CD4-positive, alpha-beta memory T cell (primary cell): ENCODE data around the gene MAGEB17. TPM values are rescaled to one million over a fixed set of nuclear protein-coding genes. Genes with fewer than 3 reads are reported as not detected.

Source experiments
- CTCF ChIA-PET: fragments of 350-600 bp; sonication (Branson Sonifier 250); formaldehyde crosslinking; loops from one replicate; lab custom pipeline; 2021; ENCODE audit warnings: inconsistent platforms; ENCODE audit not compliant: partially characterized antibody; lab: Charles Lee
- POLR2A ChIA-PET: fragments of 350-600 bp; sonication (Branson Sonifier 250); formaldehyde crosslinking; loops from one replicate; lab custom pipeline; 2021; ENCODE audit not compliant: partially characterized antibody; lab: Charles Lee
- DNase-seq, 5 donors: peaks; one replicate each; pipeline versions ENCODE4 v3.0.0 to v3.0.0-alpha.2; 2020 to 2022; ENCODE audit warnings: mixed read lengths in 1 of 5
- H3K27ac ChIP-seq: one replicate; pipeline ENCODE4 v1.7.0; 2013; ENCODE audit warnings: low read depth, low read length
- H3K27me3 ChIP-seq: 2 replicates; pipeline ENCODE4 v1.7.0; 2013; ENCODE audit warnings: mild to moderate bottlenecking, low read length, moderate library complexity; ENCODE audit not compliant: insufficient read depth
- H3K36me3 ChIP-seq: 2 replicates; pipeline ENCODE4 v1.7.0; 2013; ENCODE audit warnings: mild to moderate bottlenecking, low read length, moderate library complexity; ENCODE audit not compliant: insufficient read depth
- H3K4me1 ChIP-seq: 2 replicates; pipeline ENCODE4 v1.7.0; 2013; ENCODE audit warnings: mild to moderate bottlenecking, low read length, moderate library complexity; ENCODE audit not compliant: insufficient read depth
- H3K4me3 ChIP-seq, 2 donors: one replicate each; pipeline ENCODE4 v1.7.0; 2013; ENCODE audit warnings: low read length in 2 of 2, mild to moderate bottlenecking in 1 of 2
- H3K9me3 ChIP-seq, 2 donors: one replicate each; pipeline ENCODE4 v1.7.0; 2013; ENCODE audit warnings: low read length in 2 of 2, control low read depth in 1 of 2; ENCODE audit not compliant: control insufficient read depth in 1 of 2
- H3K27ac Mint-ChIP-seq, 7 donors: one replicate each; pipeline ENCODE4 v1.8.0; 2020 to 2021; ENCODE audit warnings: mixed read lengths in 7 of 7, mild to moderate bottlenecking in 6 of 7, inconsistent platforms in 3 of 7, moderate library complexity in 3 of 7
- H3K27me3 Mint-ChIP-seq, 2 donors: one replicate each; pipeline ENCODE4 v1.8.0; 2020 to 2021; ENCODE audit warnings: mixed read lengths in 2 of 2
- H3K36me3 Mint-ChIP-seq, 2 donors: one replicate each; pipeline ENCODE4 v1.8.0; 2020 to 2021; ENCODE audit warnings: mixed read lengths in 2 of 2, inconsistent platforms in 1 of 2, mild to moderate bottlenecking in 1 of 2
- H3K4me1 Mint-ChIP-seq, 4 donors: one replicate each; pipeline ENCODE4 v1.8.0; 2020 to 2021; ENCODE audit warnings: mixed read lengths in 4 of 4, mild to moderate bottlenecking in 1 of 4
- H3K4me3 Mint-ChIP-seq, 8 donors: one replicate each; pipeline ENCODE4 v1.8.0; 2020 to 2021; ENCODE audit warnings: mixed read lengths in 8 of 8, mild to moderate bottlenecking in 7 of 8, moderate library complexity in 6 of 8, inconsistent platforms in 3 of 8
- H3K9me3 Mint-ChIP-seq, 8 donors: one replicate each; pipeline ENCODE4 v1.8.0; 2020 to 2021; ENCODE audit warnings: mixed read lengths in 8 of 8, mild to moderate bottlenecking in 5 of 8, inconsistent platforms in 3 of 8, moderate library complexity in 1 of 8
- intact Hi-C: fragments of 100-400 bp; cut with micrococcal nuclease; formaldehyde crosslinking; loops from one replicate; pipeline ENCODE4 v1.15.1; 2023
- polyA plus RNA-seq, 2 donors: library from polyadenylated mRNA; unstranded; fragments of 300-500 nt; fragmentation: Illumina TruSeq; gene quantifications; one replicate each; pipeline ENCODE4 v1.2.3, GENCODE V29; 2021
- total RNA-seq, 2 experiments: library from RNA; stranded (reverse); gene quantifications; one replicate each; pipeline ENCODE4 v1.2.3, GENCODE V29; 2021

The MAGEB17 gene
- total and polyA plus RNA-seq, 4 experiments from 2014 or later: not detected

DNA sequence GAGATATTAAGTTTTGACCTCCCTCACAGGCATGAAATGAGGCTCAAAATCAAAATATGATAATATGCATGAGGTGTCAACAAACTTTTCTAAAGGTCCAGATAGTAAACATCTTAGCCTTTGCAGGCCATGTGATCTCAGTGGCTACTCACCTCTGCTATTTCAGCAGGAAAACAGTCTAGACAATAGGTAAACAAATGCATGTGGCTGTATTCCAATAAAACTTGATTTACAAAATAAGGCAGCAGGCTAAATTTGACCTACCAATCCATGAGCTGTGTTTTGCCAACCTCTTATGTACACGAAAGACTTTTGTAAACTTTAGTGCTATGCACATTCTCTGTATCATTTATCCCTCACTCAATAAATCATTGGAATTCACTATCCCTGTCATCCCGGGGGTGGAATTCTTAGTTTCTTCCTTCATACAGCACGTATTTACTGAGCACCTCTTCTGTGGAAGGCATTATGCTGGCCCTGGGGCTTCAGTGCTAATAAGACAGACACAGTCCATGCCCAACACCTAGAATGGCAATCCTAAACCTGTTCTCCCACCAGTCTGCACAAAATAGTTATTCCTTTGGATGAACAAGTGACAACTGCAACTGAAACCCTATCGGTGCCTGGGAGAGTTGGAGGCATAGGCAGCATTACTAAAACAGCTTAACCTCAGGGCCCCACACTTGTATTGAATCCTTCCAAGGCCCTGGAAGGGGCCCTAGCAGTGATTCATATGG, 19.9 kb downstream of the MAGEB17 start:
- DNase-seq: no peak
- Mint-ChIP-seq H3K4me1 (no peaks in the 10 kb centered on the region), H3K27ac (no peak overlapping the region), H3K36me3 (no peaks in the 10 kb centered on the region), H3K9me3 (no peaks in the 10 kb centered on the region), H3K4me3 (no peak overlapping the region), H3K27me3 (peaks cover 2 to 4% of the 10 kb centered on the region in 2 donors)
- ChIA-PET CTCF (no interaction called here), POLR2A (no interaction called here)
- no peak overlapping the region for H3K27ac ChIP-seq
- no peaks in the 10 kb centered on the region for H3K36me3 ChIP-seq
- no peak overlapping the region for H3K4me3 ChIP-seq
- H3K27me3 ChIP-seq: no peaks in the 10 kb centered on the region
- intact Hi-C loops: no loop called here
- no peaks in the 10 kb centered on the region for H3K4me1 ChIP-seq
- H3K9me3 ChIP-seq: no peaks in the 10 kb centered on the region

DNA sequence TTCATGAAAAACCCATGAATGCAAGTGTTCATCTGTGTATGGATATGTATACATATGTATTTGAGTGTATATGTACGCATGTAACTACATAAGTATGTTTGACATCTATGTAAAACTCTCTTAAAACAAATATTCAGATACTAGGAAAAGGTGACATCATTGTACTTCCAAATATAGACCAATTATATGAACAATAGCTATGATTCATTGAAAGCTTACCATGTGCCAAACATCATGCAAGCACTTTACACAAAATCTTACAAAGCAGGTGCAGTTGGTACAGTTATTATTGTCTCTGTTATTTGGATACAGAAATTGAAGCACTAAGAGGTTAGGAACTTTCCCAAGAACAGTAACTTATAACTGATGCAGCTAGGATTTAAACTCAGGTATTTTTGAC, 21.4 kb downstream of the MAGEB17 start:
- ChIA-PET CTCF (no interaction called here), POLR2A (no interaction called here)
- no peak overlapping the region for H3K4me3 ChIP-seq
- no peaks in the 10 kb centered on the region for H3K9me3 ChIP-seq
- H3K27ac ChIP-seq: no peak overlapping the region
- no peaks in the 10 kb centered on the region for H3K27me3 ChIP-seq
- intact Hi-C loops: no loop called here
- no peaks in the 10 kb centered on the region for H3K36me3 ChIP-seq
- DNase-seq: no peak
- Mint-ChIP-seq H3K27me3 (peaks cover 2 to 4% of the 10 kb centered on the region in 2 donors), H3K36me3 (no peaks in the 10 kb centered on the region), H3K4me3 (no peak overlapping the region), H3K27ac (no peak overlapping the region), H3K9me3 (no peaks in the 10 kb centered on the region), H3K4me1 (no peaks in the 10 kb centered on the region)
- no peaks in the 10 kb centered on the region for H3K4me1 ChIP-seq

DNA sequence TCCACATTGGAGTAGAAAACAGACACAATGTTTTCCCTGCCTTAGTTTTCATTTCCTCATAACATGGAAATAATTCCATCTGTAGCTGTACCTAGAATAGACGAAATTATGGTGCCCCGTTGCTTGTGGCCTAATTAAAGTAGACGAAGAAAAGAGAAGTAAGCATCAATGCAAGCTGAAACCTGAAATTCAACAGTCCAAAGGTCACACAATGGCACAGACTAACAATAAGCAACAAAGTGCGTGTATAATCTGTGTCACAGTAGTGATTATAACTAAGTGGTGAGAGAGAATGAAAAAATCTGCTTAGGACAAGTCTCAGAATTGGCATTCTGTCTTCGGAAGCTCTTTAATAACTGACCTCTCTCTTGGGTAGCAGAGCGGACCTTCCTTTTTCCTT, 24.3 kb downstream of the MAGEB17 start:
- H3K27ac Mint-ChIP-seq: no peak overlapping the region
- no peaks in the 10 kb centered on the region for H3K36me3 Mint-ChIP-seq
- CTCF ChIA-PET: no interaction called here
- POLR2A ChIA-PET: no interaction called here
- H3K9me3 ChIP-seq: no peaks in the 10 kb centered on the region
- no peaks in the 10 kb centered on the region for H3K4me1 ChIP-seq
- H3K4me3 ChIP-seq: no peak overlapping the region
- H3K4me1 Mint-ChIP-seq: no peaks in the 10 kb centered on the region
- H3K27me3 ChIP-seq: no peaks in the 10 kb centered on the region
- DNase-seq: no peak
- intact Hi-C loops: no loop called here
- H3K9me3 Mint-ChIP-seq: no peaks in the 10 kb centered on the region
- H3K36me3 ChIP-seq: no peaks in the 10 kb centered on the region
- peaks cover 0 to 2% of the 10 kb centered on the region in 2 donors for H3K27me3 Mint-ChIP-seq
- no peak overlapping the region for H3K27ac ChIP-seq
- H3K4me3 Mint-ChIP-seq: no peak overlapping the region

DNA sequence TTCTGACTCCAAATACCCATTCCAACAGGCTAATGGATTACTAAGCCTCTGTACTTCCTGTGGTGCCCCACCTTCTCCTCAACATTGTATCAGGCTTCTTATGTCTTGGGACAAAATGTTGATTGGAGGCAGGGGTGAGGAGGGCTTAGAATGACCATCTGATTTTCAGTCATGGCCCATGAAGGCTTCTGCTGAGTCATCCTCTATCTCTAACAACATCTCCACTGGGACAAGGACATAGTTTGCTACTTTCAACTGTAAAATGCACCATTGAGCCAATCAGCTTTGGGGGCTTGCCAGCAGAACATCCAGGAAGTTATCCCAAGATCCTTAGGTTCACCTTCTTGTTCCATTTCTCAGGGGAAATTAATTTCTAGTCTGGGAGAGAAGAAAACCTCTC, 29.5 kb downstream of the MAGEB17 start:
- peaks cover 0 to 2% (median 0%) of the 10 kb centered on the region in 8 donors for H3K9me3 Mint-ChIP-seq
- H3K4me1 Mint-ChIP-seq: no peaks in the 10 kb centered on the region
- CTCF ChIA-PET: no interaction called here
- no peaks in the 10 kb centered on the region for H3K36me3 ChIP-seq
- intact Hi-C loops: no loop called here
- H3K4me1 ChIP-seq: no peaks in the 10 kb centered on the region
- POLR2A ChIA-PET: no interaction called here
- no peak for DNase-seq
- H3K36me3 Mint-ChIP-seq: no peaks in the 10 kb centered on the region
- no peak overlapping the region for H3K27ac ChIP-seq
- H3K27me3 Mint-ChIP-seq: peaks cover 6 to 7% of the 10 kb centered on the region in 2 donors
- no peak overlapping the region for H3K27ac Mint-ChIP-seq
- no peaks in the 10 kb centered on the region for H3K27me3 ChIP-seq
- no peak overlapping the region for H3K4me3 ChIP-seq
- H3K4me3 Mint-ChIP-seq: no peak overlapping the region
- no peaks in the 10 kb centered on the region for H3K9me3 ChIP-seq

DNA sequence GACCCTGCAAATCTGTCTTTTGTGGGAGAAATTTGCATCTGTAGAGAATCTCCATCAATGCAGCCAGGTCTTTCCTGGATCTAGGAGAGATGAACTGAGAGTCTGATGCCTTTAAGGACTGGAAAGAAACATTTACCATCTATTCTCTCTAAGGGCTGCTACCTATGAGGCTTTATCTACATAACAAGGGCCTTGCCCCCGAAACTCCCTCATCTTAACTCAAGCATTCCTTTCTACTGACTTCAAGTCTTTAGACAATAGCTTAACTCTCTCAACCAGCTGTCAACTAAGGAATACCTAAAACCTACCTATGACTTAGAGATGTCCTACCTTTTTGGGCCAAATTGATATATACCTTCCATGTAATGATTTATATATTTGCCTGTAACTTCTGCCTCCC, 32.1 kb downstream of the MAGEB17 start:
- Mint-ChIP-seq H3K36me3 (no peaks in the 10 kb centered on the region), H3K27me3 (peaks cover 5 to 7% of the 10 kb centered on the region in 2 donors), H3K27ac (no peak overlapping the region), H3K9me3 (peaks cover 0 to 2% (median 0%) of the 10 kb centered on the region in 8 donors), H3K4me1 (no peaks in the 10 kb centered on the region), H3K4me3 (no peak overlapping the region)
- no peaks in the 10 kb centered on the region for H3K36me3 ChIP-seq
- intact Hi-C loops: no loop called here
- CTCF ChIA-PET: no interaction called here
- DNase-seq: no peak
- H3K27ac ChIP-seq: no peak overlapping the region
- H3K4me3 ChIP-seq: no peak overlapping the region
- POLR2A ChIA-PET: no interaction called here
- H3K4me1 ChIP-seq: no peaks in the 10 kb centered on the region
- no peaks in the 10 kb centered on the region for H3K27me3 ChIP-seq
- no peaks in the 10 kb centered on the region for H3K9me3 ChIP-seq

DNA sequence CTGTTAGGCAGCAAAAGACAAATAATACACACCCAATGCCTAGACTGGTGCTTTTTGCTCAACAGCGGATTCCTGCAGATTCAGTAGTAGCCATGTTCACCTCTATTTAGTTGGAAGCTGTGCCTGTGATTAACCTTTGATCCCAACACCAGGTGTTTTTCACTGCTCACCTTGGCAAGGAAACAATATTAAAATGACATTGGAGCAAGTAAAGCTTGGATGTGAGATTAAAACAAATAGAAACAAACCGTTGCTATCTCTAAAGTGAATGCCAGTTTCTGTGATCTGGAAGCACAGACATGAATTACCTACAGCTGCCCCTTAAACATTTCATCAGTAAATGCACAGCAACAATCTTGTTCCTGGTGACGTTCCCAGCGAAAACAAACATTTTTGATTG, 35.7 kb downstream of the MAGEB17 start:
- Mint-ChIP-seq H3K4me3 (no peak overlapping the region), H3K27me3 (peaks cover 3 to 5% of the 10 kb centered on the region in 2 donors), H3K36me3 (no peaks in the 10 kb centered on the region), H3K27ac (no peak overlapping the region), H3K9me3 (peaks cover 0 to 2% (median 0%) of the 10 kb centered on the region in 8 donors), H3K4me1 (no peaks in the 10 kb centered on the region)
- no peaks in the 10 kb centered on the region for H3K27me3 ChIP-seq
- intact Hi-C loops: no loop called here
- H3K36me3 ChIP-seq: no peaks in the 10 kb centered on the region
- no peak for DNase-seq
- no peaks in the 10 kb centered on the region for H3K9me3 ChIP-seq
- H3K4me3 ChIP-seq: no peak overlapping the region
- no peak overlapping the region for H3K27ac ChIP-seq
- POLR2A ChIA-PET: no interaction called here
- CTCF ChIA-PET: no interaction called here
- H3K4me1 ChIP-seq: no peaks in the 10 kb centered on the region

- Mint-ChIP-seq H3K4me3 (no peak overlapping the region), H3K27ac (no peak overlapping the region), H3K4me1 (no peaks in the 10 kb centered on the region), H3K36me3 (no peaks in the 10 kb centered on the region), H3K9me3 (peaks cover 0 to 2% (median 0%) of the 10 kb centered on the region in 8 donors), H3K27me3 (peaks cover 3 to 5% of the 10 kb centered on the region in 2 donors)
- no peaks in the 10 kb centered on the region for H3K36me3 ChIP-seq
- H3K4me1 ChIP-seq: no peaks in the 10 kb centered on the region
- POLR2A ChIA-PET: no interaction called here
- H3K27me3 ChIP-seq: no peaks in the 10 kb centered on the region
- DNase-seq: no peak
- no peak overlapping the region for H3K4me3 ChIP-seq
- H3K9me3 ChIP-seq: no peaks in the 10 kb centered on the region
- CTCF ChIA-PET: no interaction called here
- intact Hi-C loops: no loop called here
- no peak overlapping the region for H3K27ac ChIP-seq
These were observed 37.3 kb downstream of the MAGEB17 start for GRCh38 chrX:16204538-16204937.
